ENCODE measurements around the gene CAMTA1. TPM values are rescaled to one million over a fixed set of nuclear protein-coding genes. Genes with fewer than 3 reads are reported as not detected.

CAMTA1 gene
- total RNA-seq, 2 experiments from 2014 or later: 43.3 to 46.0 TPM

- DNase-seq (peak; percentile 2), ATAC-seq (no peak)
- no peaks in the 10 kb centered on the region for H3K36me3 Mint-ChIP-seq (ENCODE audit: low read depth)
- peaks cover 8% of the 10 kb centered on the region for H3K27me3 Mint-ChIP-seq (ENCODE audit: low read depth)
- ChIA-PET POLR2A (no interaction called here), CTCF (no interaction called here)
- H3K4me3 Mint-ChIP-seq: no peak overlapping the region
- H3K4me1 Mint-ChIP-seq (ENCODE audit: low read depth): no peaks in the 10 kb centered on the region
- H3K27ac Mint-ChIP-seq: no peak overlapping the region
- H3K9me3 Mint-ChIP-seq (ENCODE audit: insufficient read depth): no peaks in the 10 kb centered on the region
These were observed 509.4 kb downstream of the CAMTA1 start for GRCh38 chr1:7294636-7295035.

GRCh38 chr1:7295946-7296345, 510.7 kb downstream of the CAMTA1 start:
- DNase-seq: peak; percentile 14
- ChIA-PET POLR2A (no interaction called here), CTCF (no interaction called here)
- Mint-ChIP-seq H3K9me3 (ENCODE audit: insufficient read depth) (no peaks in the 10 kb centered on the region), H3K27me3 (ENCODE audit: low read depth) (peaks cover 8% of the 10 kb centered on the region), H3K4me3 (no peak overlapping the region), H3K27ac (no peak overlapping the region), H3K36me3 (ENCODE audit: low read depth) (no peaks in the 10 kb centered on the region), H3K4me1 (ENCODE audit: low read depth) (no peaks in the 10 kb centered on the region)
- ATAC-seq: no peak

- ATAC-seq: no peak
- H3K9me3 Mint-ChIP-seq (ENCODE audit: insufficient read depth): no peaks in the 10 kb centered on the region
- CTCF ChIA-PET: no interaction called here
- no peak overlapping the region for H3K4me3 Mint-ChIP-seq
- POLR2A ChIA-PET: no interaction called here
- no peaks in the 10 kb centered on the region for H3K36me3 Mint-ChIP-seq (ENCODE audit: low read depth)
- no peak for DNase-seq
- H3K27me3 Mint-ChIP-seq (ENCODE audit: low read depth): peaks cover 8% of the 10 kb centered on the region
- H3K4me1 Mint-ChIP-seq (ENCODE audit: low read depth): no peaks in the 10 kb centered on the region
- H3K27ac Mint-ChIP-seq: no peak overlapping the region
These were observed 511.7 kb downstream of the CAMTA1 start for GRCh38 chr1:7296968-7297367.

GRCh38 chr1:7298145-7298544, 512.9 kb downstream of the CAMTA1 start:
- ATAC-seq: no peak
- Mint-ChIP-seq H3K36me3 (ENCODE audit: low read depth) (no peaks in the 10 kb centered on the region), H3K27ac (no peak overlapping the region), H3K4me1 (ENCODE audit: low read depth) (no peaks in the 10 kb centered on the region), H3K27me3 (ENCODE audit: low read depth) (peaks cover 8% of the 10 kb centered on the region), H3K4me3 (no peak overlapping the region), H3K9me3 (ENCODE audit: insufficient read depth) (no peaks in the 10 kb centered on the region)
- ChIA-PET CTCF (no interaction called here), POLR2A (no interaction called here)
- no peak for DNase-seq

- no peak overlapping the region for H3K4me3 Mint-ChIP-seq
These were observed 513.5 kb downstream of the CAMTA1 start for GRCh38 chr1:7298749-7299151.

GRCh38 chr1:7299329-7299799, 514.1 kb downstream of the CAMTA1 start:
- POLR2A ChIA-PET: no interaction called here
- peaks cover 12% of the 10 kb centered on the region for H3K27me3 Mint-ChIP-seq (ENCODE audit: low read depth)
- no peak overlapping the region for H3K4me3 Mint-ChIP-seq
- DNase-seq (peak; percentile 1), ATAC-seq (no peak)
- no peak overlapping the region for H3K27ac Mint-ChIP-seq
- no peaks in the 10 kb centered on the region for H3K4me1 Mint-ChIP-seq (ENCODE audit: low read depth)
- CTCF ChIA-PET: no interaction called here
- no peaks in the 10 kb centered on the region for H3K9me3 Mint-ChIP-seq (ENCODE audit: insufficient read depth)
- H3K36me3 Mint-ChIP-seq (ENCODE audit: low read depth): no peaks in the 10 kb centered on the region

More at GRCh38 chr1:7298749-7299151, 513.5 kb downstream of the CAMTA1 start:
- ATAC-seq (no peak), DNase-seq (peak; percentile 10)
- POLR2A ChIA-PET: no interaction called here
- Mint-ChIP-seq H3K27ac (no peak overlapping the region), H3K36me3 (ENCODE audit: low read depth) (no peaks in the 10 kb centered on the region), H3K27me3 (ENCODE audit: low read depth) (peaks cover 10% of the 10 kb centered on the region), H3K9me3 (ENCODE audit: insufficient read depth) (no peaks in the 10 kb centered on the region), H3K4me1 (ENCODE audit: low read depth) (no peaks in the 10 kb centered on the region)
- CTCF ChIA-PET: no interaction called here

GRCh38 chr1:7299994-7300393, 514.7 kb downstream of the CAMTA1 start:
- DNase-seq (peak; percentile 1), ATAC-seq (no peak)
- Mint-ChIP-seq H3K4me3 (no peak overlapping the region), H3K9me3 (ENCODE audit: insufficient read depth) (no peaks in the 10 kb centered on the region), H3K4me1 (ENCODE audit: low read depth) (no peaks in the 10 kb centered on the region), H3K27me3 (ENCODE audit: low read depth) (peaks cover 12% of the 10 kb centered on the region), H3K27ac (no peak overlapping the region), H3K36me3 (ENCODE audit: low read depth) (no peaks in the 10 kb centered on the region)
- CTCF ChIA-PET: no interaction called here
- POLR2A ChIA-PET: no interaction called here

- H3K27me3 Mint-ChIP-seq (ENCODE audit: low read depth): peaks cover 12% of the 10 kb centered on the region
- no peak for ATAC-seq
- no peak overlapping the region for H3K4me3 Mint-ChIP-seq
- H3K36me3 Mint-ChIP-seq (ENCODE audit: low read depth): no peaks in the 10 kb centered on the region
- H3K27ac Mint-ChIP-seq: no peak overlapping the region
- CTCF ChIA-PET: no interaction called here
- DNase-seq: peak; percentile 9
- POLR2A ChIA-PET: no interaction called here
- H3K9me3 Mint-ChIP-seq (ENCODE audit: insufficient read depth): no peaks in the 10 kb centered on the region
- H3K4me1 Mint-ChIP-seq (ENCODE audit: low read depth): no peaks in the 10 kb centered on the region
These were observed 515.8 kb downstream of the CAMTA1 start for GRCh38 chr1:7300893-7301663.

GRCh38 chr1:7301664-7301981, 516.4 kb downstream of the CAMTA1 start:
- peaks cover 8% of the 10 kb centered on the region for H3K27me3 Mint-ChIP-seq (ENCODE audit: low read depth)
- H3K4me1 Mint-ChIP-seq (ENCODE audit: low read depth): no peaks in the 10 kb centered on the region
- CTCF ChIA-PET: no interaction called here
- no peak for ATAC-seq
- H3K27ac Mint-ChIP-seq: no peak overlapping the region
- no peaks in the 10 kb centered on the region for H3K36me3 Mint-ChIP-seq (ENCODE audit: low read depth)
- H3K9me3 Mint-ChIP-seq (ENCODE audit: insufficient read depth): no peaks in the 10 kb centered on the region
- no peak overlapping the region for H3K4me3 Mint-ChIP-seq
- DNase-seq: peak; percentile 1
- POLR2A ChIA-PET: no interaction called here

- POLR2A ChIA-PET: no interaction called here
- ATAC-seq (no peak), DNase-seq (no peak)
- H3K36me3 Mint-ChIP-seq (ENCODE audit: low read depth): no peaks in the 10 kb centered on the region
- no peaks in the 10 kb centered on the region for H3K4me1 Mint-ChIP-seq (ENCODE audit: low read depth)
- CTCF ChIA-PET: no interaction called here
- H3K9me3 Mint-ChIP-seq (ENCODE audit: insufficient read depth): no peaks in the 10 kb centered on the region
- H3K27me3 Mint-ChIP-seq (ENCODE audit: low read depth): peaks cover 8% of the 10 kb centered on the region
- no peak overlapping the region for H3K4me3 Mint-ChIP-seq
- no peak overlapping the region for H3K27ac Mint-ChIP-seq
These were observed 516.9 kb downstream of the CAMTA1 start for GRCh38 chr1:7302126-7302525.

GRCh38 chr1:7302873-7303272, 517.6 kb downstream of the CAMTA1 start:
- Mint-ChIP-seq H3K9me3 (ENCODE audit: insufficient read depth) (peaks cover 4% of the 10 kb centered on the region), H3K4me1 (ENCODE audit: low read depth) (no peaks in the 10 kb centered on the region), H3K4me3 (no peak overlapping the region), H3K27ac (no peak overlapping the region), H3K36me3 (ENCODE audit: low read depth) (no peaks in the 10 kb centered on the region), H3K27me3 (ENCODE audit: low read depth) (peaks cover 10% of the 10 kb centered on the region)
- ATAC-seq (no peak), DNase-seq (peak; percentile 5)
- POLR2A ChIA-PET: no interaction called here
- CTCF ChIA-PET: no interaction called here

GRCh38 chr1:7303554-7304317, 518.5 kb downstream of the CAMTA1 start:
- Mint-ChIP-seq H3K27ac (no peak overlapping the region), H3K9me3 (ENCODE audit: insufficient read depth) (peaks cover 8% of the 10 kb centered on the region), H3K4me1 (ENCODE audit: low read depth) (no peaks in the 10 kb centered on the region), H3K36me3 (ENCODE audit: low read depth) (no peaks in the 10 kb centered on the region), H3K4me3 (no peak overlapping the region), H3K27me3 (ENCODE audit: low read depth) (peaks cover 10% of the 10 kb centered on the region)
- ChIA-PET CTCF (no interaction called here), POLR2A (no interaction called here)
- DNase-seq (peak; percentile 1), ATAC-seq (no peak)
